ENCODE data around the gene ISCA1.

ISCA1 gene

GRCh38 chr9:86217076-86217755 is 65.1 kb downstream of the ISCA1 start:
- no peak for FAIRE-seq

Measured in islet of Langerhans (tissue), 1 donor.